Osteocyte (in vitro differentiated cells): ENCODE data around the gene FCER1G. TPM values are rescaled to one million over a fixed set of nuclear protein-coding genes. Genes with fewer than 3 reads are reported as not detected.

ENCODE experiments used
- DNase-seq: peaks from one replicate; pipeline ENCODE4 v3.0.0; 2021; ENCODE audit warnings: mixed read lengths; ENCODE audit not compliant: unreplicated experiment; ENCODE audit errors: extremely low spot score
- H3K27ac Mint-ChIP-seq: one replicate; pipeline ENCODE4 v1.8.0; 2021; ENCODE audit warnings: mild to moderate bottlenecking, mixed read lengths; ENCODE audit not compliant: unreplicated experiment
- H3K27me3 Mint-ChIP-seq: one replicate; pipeline ENCODE4 v1.8.0; 2021; ENCODE audit warnings: mixed read lengths; ENCODE audit not compliant: unreplicated experiment
- H3K36me3 Mint-ChIP-seq: one replicate; pipeline ENCODE4 v1.8.0; 2021; ENCODE audit warnings: mixed read lengths; ENCODE audit not compliant: unreplicated experiment
- H3K4me1 Mint-ChIP-seq: one replicate; pipeline ENCODE4 v1.8.0; 2021; ENCODE audit warnings: mixed read lengths; ENCODE audit not compliant: unreplicated experiment
- H3K4me3 Mint-ChIP-seq: one replicate; pipeline ENCODE4 v1.8.0; 2021; ENCODE audit warnings: mild to moderate bottlenecking, moderate library complexity, mixed read lengths; ENCODE audit not compliant: unreplicated experiment
- H3K9me3 Mint-ChIP-seq: one replicate; pipeline ENCODE4 v1.8.0; 2021; ENCODE audit warnings: mixed read lengths; ENCODE audit not compliant: unreplicated experiment
- total RNA-seq: library from RNA; stranded (reverse); gene quantifications from 2 replicates; pipeline ENCODE4 v1.2.1, GENCODE V29; 2021
- TF ChIP-seq, protein P1 (sequence below): fragments of 200-600 bp; sonication (generic); IDR thresholded peaks from 2 replicates; pipeline ENCODE4 v1.5.0; 2021; ENCODE audit warnings: antibody characterized with exemption, mild to moderate bottlenecking, moderate library complexity

FCER1G gene
- total RNA-seq, 1 donor from 2014 or later: not detected

DNA sequence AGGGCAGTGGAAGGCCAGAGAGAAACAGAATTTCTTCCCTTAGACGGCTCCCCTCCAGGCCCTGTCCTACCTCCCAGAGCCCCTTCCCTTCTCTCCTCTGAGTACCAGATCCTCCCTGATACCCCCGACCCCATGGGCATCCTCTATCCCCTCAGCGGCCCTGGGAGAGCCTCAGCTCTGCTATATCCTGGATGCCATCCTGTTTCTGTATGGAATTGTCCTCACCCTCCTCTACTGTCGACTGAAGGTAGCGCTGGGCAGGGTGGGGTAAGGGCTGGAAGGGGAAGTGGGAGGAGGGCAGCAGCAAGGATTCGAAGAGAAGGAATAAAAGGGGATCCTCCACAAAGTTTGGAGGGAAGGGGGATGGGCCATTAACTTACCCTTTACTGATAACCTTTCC lies 2.7 kb downstream of the FCER1G start:
- Mint-ChIP-seq H3K4me3 (no peak overlapping the region), H3K27ac (no peak overlapping the region)
- TF ChIP-seq, protein P1, sequence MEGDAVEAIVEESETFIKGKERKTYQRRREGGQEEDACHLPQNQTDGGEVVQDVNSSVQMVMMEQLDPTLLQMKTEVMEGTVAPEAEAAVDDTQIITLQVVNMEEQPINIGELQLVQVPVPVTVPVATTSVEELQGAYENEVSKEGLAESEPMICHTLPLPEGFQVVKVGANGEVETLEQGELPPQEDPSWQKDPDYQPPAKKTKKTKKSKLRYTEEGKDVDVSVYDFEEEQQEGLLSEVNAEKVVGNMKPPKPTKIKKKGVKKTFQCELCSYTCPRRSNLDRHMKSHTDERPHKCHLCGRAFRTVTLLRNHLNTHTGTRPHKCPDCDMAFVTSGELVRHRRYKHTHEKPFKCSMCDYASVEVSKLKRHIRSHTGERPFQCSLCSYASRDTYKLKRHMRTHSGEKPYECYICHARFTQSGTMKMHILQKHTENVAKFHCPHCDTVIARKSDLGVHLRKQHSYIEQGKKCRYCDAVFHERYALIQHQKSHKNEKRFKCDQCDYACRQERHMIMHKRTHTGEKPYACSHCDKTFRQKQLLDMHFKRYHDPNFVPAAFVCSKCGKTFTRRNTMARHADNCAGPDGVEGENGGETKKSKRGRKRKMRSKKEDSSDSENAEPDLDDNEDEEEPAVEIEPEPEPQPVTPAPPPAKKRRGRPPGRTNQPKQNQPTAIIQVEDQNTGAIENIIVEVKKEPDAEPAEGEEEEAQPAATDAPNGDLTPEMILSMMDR: no peak

DNA sequence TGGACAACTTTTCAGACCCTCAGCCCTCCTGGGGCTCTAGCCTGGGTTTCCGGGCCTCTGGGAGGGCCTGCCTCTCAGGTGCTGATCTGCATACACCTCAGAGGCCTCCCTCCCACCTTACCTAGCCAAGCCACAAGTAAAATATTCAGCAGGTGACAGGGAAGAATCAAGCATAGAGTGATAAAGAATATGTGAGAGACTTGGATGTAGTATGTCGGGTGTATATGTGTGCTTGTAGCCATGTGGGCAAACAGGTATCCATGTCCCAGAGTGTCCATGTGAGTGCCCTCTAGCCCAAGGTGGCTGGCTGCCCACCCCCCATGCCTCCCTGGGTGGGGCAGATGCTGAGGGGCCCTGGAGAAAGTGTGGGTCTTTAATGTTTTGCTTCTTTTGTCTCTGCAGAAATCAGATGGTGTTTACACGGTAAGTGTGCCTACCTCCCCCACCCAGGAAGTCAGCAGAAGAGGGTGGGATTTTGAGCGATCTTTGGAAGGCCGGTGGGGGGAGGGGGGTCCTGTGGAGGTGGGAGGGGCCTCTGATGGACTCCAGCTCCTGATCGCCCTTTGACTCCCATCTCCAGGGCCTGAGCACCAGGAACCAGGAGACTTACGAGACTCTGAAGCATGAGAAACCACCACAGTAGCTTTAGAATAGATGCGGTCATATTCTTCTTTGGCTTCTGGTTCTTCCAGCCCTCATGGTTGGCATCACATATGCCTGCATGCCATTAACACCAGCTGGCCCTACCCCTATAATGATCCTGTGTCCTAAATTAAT lies 3.4 kb downstream of the FCER1G start:
- TF ChIP-seq, protein P1: no peak
- no peaks in the 10 kb centered on the region for H3K4me1 Mint-ChIP-seq

More for the DNA sequence above, 2.7 kb downstream of the FCER1G start:
- peaks cover 20% of the 10 kb centered on the region for H3K36me3 Mint-ChIP-seq
- H3K27me3 Mint-ChIP-seq: peaks cover 5% of the 10 kb centered on the region
- no peak for DNase-seq
- no peaks in the 10 kb centered on the region for H3K9me3 Mint-ChIP-seq
- H3K4me1 Mint-ChIP-seq: no peaks in the 10 kb centered on the region

DNA sequence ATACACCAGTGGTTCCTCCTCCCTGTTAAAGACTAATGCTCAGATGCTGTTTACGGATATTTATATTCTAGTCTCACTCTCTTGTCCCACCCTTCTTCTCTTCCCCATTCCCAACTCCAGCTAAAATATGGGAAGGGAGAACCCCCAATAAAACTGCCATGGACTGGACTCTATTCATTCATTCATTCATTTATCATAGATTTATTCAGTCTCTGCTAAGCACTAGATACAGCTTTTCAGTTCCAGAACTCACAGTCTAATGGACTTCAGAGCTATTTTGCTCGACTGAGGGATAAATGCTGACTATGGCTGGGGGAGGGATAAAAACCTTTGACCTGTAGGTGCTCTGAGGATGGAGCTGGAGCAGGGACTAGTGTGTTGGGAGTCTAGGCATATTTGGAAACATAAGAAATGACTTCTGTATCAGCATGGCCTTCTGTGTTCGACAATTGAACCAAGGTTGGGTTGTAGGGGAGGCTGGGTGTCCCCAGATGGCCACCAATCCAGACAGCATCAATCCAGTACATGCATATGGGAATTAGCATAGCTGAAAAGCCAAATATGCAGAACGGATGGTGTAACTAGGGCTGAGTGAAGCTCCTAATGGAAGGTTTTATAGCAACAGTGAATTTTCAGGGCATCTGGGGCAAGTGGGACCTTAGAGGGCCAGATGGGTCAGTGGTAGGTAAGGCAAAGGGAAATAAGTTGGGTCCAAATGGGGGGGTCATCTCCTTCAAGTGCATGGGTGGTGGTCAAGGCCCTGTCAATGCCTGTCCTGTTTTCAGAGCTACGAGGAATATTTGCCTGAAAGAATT lies 4.2 kb downstream of the FCER1G start:
- Mint-ChIP-seq H3K9me3 (no peaks in the 10 kb centered on the region), H3K36me3 (peaks cover 8% of the 10 kb centered on the region), H3K27me3 (peaks cover 5% of the 10 kb centered on the region), H3K4me1 (no peaks in the 10 kb centered on the region), H3K27ac (no peak overlapping the region), H3K4me3 (no peak overlapping the region)
- no peak for DNase-seq
- TF ChIP-seq, protein P1: no peak

More for the DNA sequence above, 3.4 kb downstream of the FCER1G start:
- Mint-ChIP-seq H3K27ac (no peak overlapping the region), H3K4me3 (no peak overlapping the region), H3K27me3 (peaks cover 5% of the 10 kb centered on the region), H3K36me3 (peaks cover 14% of the 10 kb centered on the region), H3K9me3 (no peaks in the 10 kb centered on the region)
- DNase-seq: no peak

DNA sequence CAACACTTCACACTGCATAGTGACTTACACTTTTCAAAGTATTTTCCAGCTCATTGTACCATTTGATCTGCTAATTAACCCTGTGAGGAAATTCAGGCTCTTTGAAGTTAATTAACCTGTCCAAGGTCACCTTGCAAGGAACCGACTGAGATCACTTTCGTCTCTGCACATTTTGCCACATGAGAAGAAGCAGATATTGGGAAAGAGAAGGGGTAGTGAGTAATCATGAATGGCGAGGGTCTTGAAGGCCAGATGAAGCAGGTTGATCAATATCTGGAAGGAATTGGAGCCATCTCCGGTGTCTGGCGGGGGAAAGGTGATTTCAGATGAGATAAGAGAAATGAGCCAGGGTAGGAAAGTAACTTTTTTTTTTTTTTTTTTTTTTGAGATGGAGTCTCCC lies 4.9 kb downstream of the FCER1G start:
- Mint-ChIP-seq H3K27me3 (peaks cover 5% of the 10 kb centered on the region), H3K36me3 (peaks cover 3% of the 10 kb centered on the region), H3K9me3 (no peaks in the 10 kb centered on the region), H3K27ac (no peak overlapping the region), H3K4me3 (no peak overlapping the region), H3K4me1 (no peaks in the 10 kb centered on the region)
- TF ChIP-seq, protein P1: no peak
- no peak for DNase-seq
